ENCODE results near the gene PTPRN2. TPM values are rescaled to one million over a fixed set of nuclear protein-coding genes. Genes with fewer than 3 reads are reported as not detected.
A peak's percentile ranks its signal among the peaks of the same experiment; 100 is the strongest.

PTPRN2 gene
- total and polyA plus RNA-seq, 2 of the 13 experiments (the other 11 are each of a cell fraction or from before 2014, with no cell fraction given) = 2.5 to 24.2 TPM

DNA sequence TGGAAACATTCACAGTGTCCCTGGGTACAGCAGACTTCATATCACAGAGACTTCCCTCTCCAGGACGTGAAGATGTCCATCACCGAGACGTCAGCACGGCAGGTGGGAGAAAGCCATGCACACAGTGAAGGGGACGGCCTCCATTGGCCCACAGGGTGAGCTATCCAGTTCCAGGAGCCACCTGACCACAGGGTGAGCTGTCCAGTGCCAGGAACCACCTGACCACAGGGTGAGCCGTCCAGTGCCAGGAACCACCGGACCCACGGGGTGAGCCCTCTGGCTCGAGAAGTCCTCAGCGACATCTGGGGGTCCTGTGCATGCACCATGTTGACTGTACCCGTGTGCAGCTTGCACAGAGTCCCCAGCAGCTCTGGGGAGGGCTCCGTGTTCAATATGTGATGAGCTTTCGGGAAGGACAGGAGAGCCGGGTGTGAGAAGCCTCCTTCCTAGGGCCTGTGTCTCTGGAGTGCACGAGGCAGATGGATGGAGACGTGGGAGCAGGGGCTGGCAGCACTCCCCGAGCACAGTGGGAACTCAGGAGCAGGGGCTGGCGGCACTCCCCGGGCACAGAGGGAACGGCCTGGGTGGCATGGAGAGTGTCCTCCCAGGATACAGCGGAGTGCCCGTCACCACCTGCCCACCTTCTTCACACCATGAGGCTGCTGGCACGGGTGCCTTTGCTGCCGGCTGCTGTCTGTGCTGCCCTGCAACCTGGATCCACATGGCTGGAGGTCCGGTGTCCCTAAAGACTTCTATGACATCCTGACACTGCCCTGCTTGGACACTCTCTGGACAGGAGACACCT is 634.6 kb downstream of the PTPRN2 start:
- Histone ChIP-seq H3K27me3 (ENCODE audit: control insufficient read depth in 1 of 2, insufficient read depth in 2 of 2, low read length in 2 of 2) (no peaks in the 10 kb centered on the region), H3K79me2 (ENCODE audit: insufficient read depth, low read length) (no peaks in the 10 kb centered on the region), H3K4me3 (replicated peaks in 1 of 3; ENCODE audit: insufficient read depth in 1 of 3, low read depth in 2 of 3, low read length in 3 of 3) (no peak overlapping the region), H2AFZ (ENCODE audit: low read length) (no peak overlapping the region), H3K27ac (ENCODE audit: extremely low read length, insufficient read depth, low read length) (no peak overlapping the region), H3K36me3 (replicated peaks in 1 of 2; ENCODE audit: control insufficient read depth in 1 of 2, insufficient read depth in 2 of 2, low read length in 2 of 2) (no peaks in the 10 kb centered on the region), H3K9ac (ENCODE audit: insufficient read depth, low read depth, low read length) (no peak overlapping the region), H3K9me3 (ENCODE audit: low read length) (no peaks in the 10 kb centered on the region), H3K4me1 (ENCODE audit: insufficient read depth, low read length) (no peaks in the 10 kb centered on the region), H4K20me1 (ENCODE audit: insufficient read depth, low read length) (0 out of 2 replicates have a peak, but pooled peaks cover 2% of the 10 kb centered on the region), H3K4me2 (ENCODE audit: low read depth, low read length) (no peak overlapping the region)
- no peak for FAIRE-seq
- intact Hi-C loops (cut with micrococcal nuclease; ENCODE audit: unreplicated experiment) = no loop called here
- no peak for DNase-seq (ENCODE audit: low spot score)
- POLR2A ChIA-PET = no interaction called here
- CTCF ChIA-PET (ENCODE audit: low intra/inter-chr PET ratio, low total read pairs) = no interaction called here
- no TSS peak for BruUV-seq (replicated peaks)
- WGBS (ENCODE audit: low lambda C conversion rate) = 84% methylated on average over 12 of the region's 25 CpGs
- peak; percentile 35; the same call in 1 of the 3 replicates for ATAC-seq
- in situ Hi-C loops (cut with HindIII; ENCODE audit: extremely low pct_ligation_motif_present, low pct_unique_long_range_greater_than_20kb) = no loop called here
- TF ChIP-seq ZNF329 (CRISPR knock-in tag; IDR thresholded peaks at IDR 0.05; ENCODE audit: low read depth) (no peak), KLF13 (CRISPR knock-in tag; IDR thresholded peaks at IDR 0.05) (no peak), GZF1 (CRISPR knock-in tag; IDR thresholded peaks at IDR 0.05) (no peak), RFX1 (IDR thresholded peaks at IDR 0.05) (no peak), ZNF619 (CRISPR knock-in tag; IDR thresholded peaks at IDR 0.05) (no peak)

DNA sequence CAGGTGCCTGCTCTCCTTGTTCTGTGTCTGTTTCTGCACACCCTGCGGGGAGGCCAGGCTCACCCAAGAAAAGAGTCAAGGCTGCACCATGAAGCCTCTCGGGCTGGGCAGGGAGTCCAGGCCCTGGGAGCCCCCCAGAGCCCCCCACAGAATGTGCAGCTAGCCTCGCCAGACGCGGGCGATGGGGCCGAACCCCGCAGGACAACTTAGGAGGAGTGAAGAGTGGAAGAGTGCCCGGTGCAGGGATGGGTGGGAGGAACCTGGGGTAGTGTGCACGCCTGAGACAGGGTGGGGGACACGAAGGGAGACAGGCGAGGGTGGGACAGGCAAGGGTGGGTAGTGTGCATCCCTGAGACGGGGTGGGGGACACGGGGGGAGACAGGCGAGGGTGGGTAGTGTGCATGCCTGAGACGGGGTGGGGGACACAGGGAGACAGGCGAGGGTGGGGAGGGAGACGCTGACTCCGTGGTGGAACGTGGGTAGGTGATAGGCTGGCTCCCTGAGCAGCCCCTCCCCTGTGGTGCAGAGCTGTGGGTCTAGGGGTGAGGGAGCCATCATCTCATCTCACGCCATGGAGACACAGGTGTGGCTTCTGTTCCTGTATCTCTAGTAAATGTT is 635.5 kb downstream of the PTPRN2 start:
- ChIA-PET CTCF (ENCODE audit: low intra/inter-chr PET ratio, low total read pairs) (no interaction called here), POLR2A (no interaction called here)
- WGBS (ENCODE audit: low lambda C conversion rate) = 77% methylated on average over 21 of the region's 21 CpGs
- Histone ChIP-seq H3K4me1 (ENCODE audit: insufficient read depth, low read length) (no peaks in the 10 kb centered on the region), H3K4me2 (ENCODE audit: low read depth, low read length) (no peak overlapping the region), H3K36me3 (replicated peaks in 1 of 2; ENCODE audit: control insufficient read depth in 1 of 2, insufficient read depth in 2 of 2, low read length in 2 of 2) (no peaks in the 10 kb centered on the region), H4K20me1 (ENCODE audit: insufficient read depth, low read length) (0 out of 2 replicates have a peak, but pooled peaks cover 2% of the 10 kb centered on the region), H3K9me3 (ENCODE audit: low read length) (0 out of 2 replicates have a peak, but pooled peaks cover 7% of the 10 kb centered on the region), H3K27ac (ENCODE audit: extremely low read length, insufficient read depth, low read length) (no peak overlapping the region), H2AFZ (ENCODE audit: low read length) (no peak overlapping the region), H3K27me3 (ENCODE audit: control insufficient read depth in 1 of 2, insufficient read depth in 2 of 2, low read length in 2 of 2) (no peaks in the 10 kb centered on the region), H3K4me3 (replicated peaks in 1 of 3; ENCODE audit: insufficient read depth in 1 of 3, low read depth in 2 of 3, low read length in 3 of 3) (no peak overlapping the region), H3K79me2 (ENCODE audit: insufficient read depth, low read length) (no peaks in the 10 kb centered on the region), H3K9ac (ENCODE audit: insufficient read depth, low read depth, low read length) (no peak overlapping the region)
- no TSS peak for BruUV-seq (replicated peaks)
- DNase-seq (ENCODE audit: low spot score) (no peak), FAIRE-seq (no peak), ATAC-seq (no peak)
- in situ Hi-C loops (cut with HindIII; ENCODE audit: extremely low pct_ligation_motif_present, low pct_unique_long_range_greater_than_20kb) (no loop called here), intact Hi-C loops (cut with micrococcal nuclease; ENCODE audit: unreplicated experiment) (no loop called here)
- no peak for TF ChIP-seq EEA1 (CRISPR knock-in tag; IDR thresholded peaks at IDR 0.05; ENCODE audit: borderline replicate concordance)
- no peak for TF ChIP-seq LCORL (IDR thresholded peaks at IDR 0.05)
- no peak for TF ChIP-seq LCORL (CRISPR knock-in tag; IDR thresholded peaks at IDR 0.05)
- no peak for TF ChIP-seq TEAD2 (CRISPR knock-in tag; IDR thresholded peaks at IDR 0.05)
- no peak for TF ChIP-seq RXRA (CRISPR knock-in tag; IDR thresholded peaks at IDR 0.05)
- no peak for TF ChIP-seq JUN (CRISPR knock-in tag; IDR thresholded peaks at IDR 0.05)
- TF ChIP-seq, protein P1, sequence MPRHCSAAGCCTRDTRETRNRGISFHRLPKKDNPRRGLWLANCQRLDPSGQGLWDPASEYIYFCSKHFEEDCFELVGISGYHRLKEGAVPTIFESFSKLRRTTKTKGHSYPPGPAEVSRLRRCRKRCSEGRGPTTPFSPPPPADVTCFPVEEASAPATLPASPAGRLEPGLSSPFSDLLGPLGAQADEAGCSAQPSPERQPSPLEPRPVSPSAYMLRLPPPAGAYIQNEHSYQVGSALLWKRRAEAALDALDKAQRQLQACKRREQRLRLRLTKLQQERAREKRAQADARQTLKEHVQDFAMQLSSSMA (CRISPR knock-in tag; IDR thresholded peaks at IDR 0.05) = no peak
- TF ChIP-seq ZNF510 (CRISPR knock-in tag; IDR thresholded peaks at IDR 0.05; ENCODE audit: low read depth) = no peak
- TF ChIP-seq ZFP36 (IDR thresholded peaks at IDR 0.05; ENCODE audit: borderline replicate concordance, low read depth, low read length, partially characterized antibody) = no peak
- TF ChIP-seq HNF4G (IDR thresholded peaks at IDR 0.05; ENCODE audit: borderline replicate concordance, low read depth, low read length) = no peak
- TF ChIP-seq HNF4G (CRISPR knock-in tag; IDR thresholded peaks at IDR 0.05; ENCODE audit: borderline replicate concordance, low read depth) = no peak
- TF ChIP-seq ZNF773 (CRISPR knock-in tag; IDR thresholded peaks at IDR 0.05; ENCODE audit: borderline replicate concordance) = no peak
- no peak for TF ChIP-seq ATF7-NPFF (CRISPR knock-in tag; IDR thresholded peaks at IDR 0.05; ENCODE audit: low read depth)
